AG04450 (cell line): ENCODE measurements around the gene KIF1C. TPM values are rescaled to one million over a fixed set of nuclear protein-coding genes. Genes with fewer than 3 reads are reported as not detected.

ENCODE experiments used
- CTCF ChIA-PET: fragments of 300-600, 350-600 bp; formaldehyde crosslinking; extraction: SDS; loops from one replicate; lab custom pipeline; 2022; ENCODE audit warnings: antibody characterized with exemption, inconsistent platforms; lab: Charles Lee
- POLR2A ChIA-PET: fragments of 350-600 bp; formaldehyde crosslinking; extraction: SDS; loops from one replicate; lab custom pipeline; 2021; ENCODE audit warnings: antibody characterized with exemption, inconsistent platforms; lab: Yijun Ruan, JAX
- DNase-seq: peaks from one replicate; pipeline ENCODE4 v3.0.0-alpha.2; 2011; ENCODE audit warnings: low read depth, low spot score
- H3K27ac ChIP-seq: one replicate; pipeline ENCODE4 v1.5.1; 2012; ENCODE audit warnings: low read depth, low read length, control low read depth
- H3K27me3 ChIP-seq: one replicate; pipeline ENCODE4 v1.6.0; 2012; ENCODE audit warnings: low read length; ENCODE audit not compliant: control insufficient read depth, insufficient read depth
- H3K4me3 ChIP-seq: 2 replicates; pipeline ENCODE4 v1.5.1; 2011; ENCODE audit warnings: mild to moderate bottlenecking, low read depth, low read length, control low read depth
- H3K9me3 ChIP-seq: 2 replicates; pipeline ENCODE4 v1.5.1; 2012; ENCODE audit warnings: low read length; ENCODE audit not compliant: control insufficient read depth, insufficient read depth
- polyA plus RNA-seq: library from polyadenylated mRNA; depleted of rRNA; stranded (reverse); fragments of >200 nt; gene quantifications from 2 replicates; pipeline ENCODE4 v1.2.3, GENCODE V29; 2011
- TF ChIP-seq, protein P1 (sequence below): IDR thresholded peaks from 2 replicates; pipeline ENCODE4 v1.5.1; 2011; ENCODE audit warnings: low read depth, low read length, control low read depth, inconsistent platforms

The KIF1C gene
- polyA plus RNA-seq, 1 experiment, result 49.8 TPM

DNA sequence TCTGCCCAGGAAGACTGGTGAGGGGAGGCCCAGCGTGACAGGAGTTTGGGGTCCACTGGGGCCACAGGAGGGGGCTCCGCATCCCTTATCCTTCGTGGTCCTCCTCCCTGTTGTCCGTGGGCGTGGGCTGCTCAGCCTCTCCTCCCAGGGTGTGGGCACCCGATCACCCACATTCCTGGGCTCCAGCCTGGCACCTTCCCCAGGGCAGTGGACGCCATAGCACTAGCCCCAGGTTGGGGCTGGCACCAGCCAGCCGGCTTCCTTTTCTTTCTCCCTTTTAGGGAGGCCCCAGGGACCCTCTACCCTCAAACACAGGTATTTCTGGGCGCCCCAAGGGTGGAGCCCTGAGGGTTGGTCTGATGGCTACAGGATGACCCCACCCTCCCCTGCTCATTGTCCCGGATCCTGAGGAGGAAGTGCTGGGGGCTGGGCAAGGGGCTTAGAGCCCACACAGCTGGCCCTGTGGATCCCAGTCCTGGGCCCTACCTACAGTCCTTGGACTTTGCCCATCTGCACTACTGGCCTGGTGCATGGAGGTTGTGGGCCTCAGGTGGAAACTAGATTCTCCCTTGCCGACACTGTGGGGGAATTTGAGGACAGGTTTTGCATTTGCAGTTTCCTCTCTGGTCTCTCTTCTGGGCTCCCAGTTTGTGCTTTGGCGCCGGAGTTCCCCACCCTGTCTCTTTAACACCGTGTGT lies 1.1 kb downstream of the KIF1C start:
- ChIA-PET CTCF (interaction anchor here (0.5 kb wide), 1 partner anchor 290 kb away, joined by 3 read pairs; no protein-coding TSS in a partner anchor), POLR2A (interaction anchor here (1.4 kb wide), 1 partner anchor 49 kb away, joined by 3 read pairs; no protein-coding TSS in a partner anchor)
- no peak for DNase-seq
- Histone ChIP-seq H3K4me3 (peak overlapping the region; percentile 94), H3K27ac (no peak overlapping the region), H3K27me3 (no peaks in the 10 kb centered on the region), H3K9me3 (no peaks in the 10 kb centered on the region; the same call in 1 of the 2 replicates)
- TF ChIP-seq, protein P1, sequence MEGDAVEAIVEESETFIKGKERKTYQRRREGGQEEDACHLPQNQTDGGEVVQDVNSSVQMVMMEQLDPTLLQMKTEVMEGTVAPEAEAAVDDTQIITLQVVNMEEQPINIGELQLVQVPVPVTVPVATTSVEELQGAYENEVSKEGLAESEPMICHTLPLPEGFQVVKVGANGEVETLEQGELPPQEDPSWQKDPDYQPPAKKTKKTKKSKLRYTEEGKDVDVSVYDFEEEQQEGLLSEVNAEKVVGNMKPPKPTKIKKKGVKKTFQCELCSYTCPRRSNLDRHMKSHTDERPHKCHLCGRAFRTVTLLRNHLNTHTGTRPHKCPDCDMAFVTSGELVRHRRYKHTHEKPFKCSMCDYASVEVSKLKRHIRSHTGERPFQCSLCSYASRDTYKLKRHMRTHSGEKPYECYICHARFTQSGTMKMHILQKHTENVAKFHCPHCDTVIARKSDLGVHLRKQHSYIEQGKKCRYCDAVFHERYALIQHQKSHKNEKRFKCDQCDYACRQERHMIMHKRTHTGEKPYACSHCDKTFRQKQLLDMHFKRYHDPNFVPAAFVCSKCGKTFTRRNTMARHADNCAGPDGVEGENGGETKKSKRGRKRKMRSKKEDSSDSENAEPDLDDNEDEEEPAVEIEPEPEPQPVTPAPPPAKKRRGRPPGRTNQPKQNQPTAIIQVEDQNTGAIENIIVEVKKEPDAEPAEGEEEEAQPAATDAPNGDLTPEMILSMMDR, result no peak

DNA sequence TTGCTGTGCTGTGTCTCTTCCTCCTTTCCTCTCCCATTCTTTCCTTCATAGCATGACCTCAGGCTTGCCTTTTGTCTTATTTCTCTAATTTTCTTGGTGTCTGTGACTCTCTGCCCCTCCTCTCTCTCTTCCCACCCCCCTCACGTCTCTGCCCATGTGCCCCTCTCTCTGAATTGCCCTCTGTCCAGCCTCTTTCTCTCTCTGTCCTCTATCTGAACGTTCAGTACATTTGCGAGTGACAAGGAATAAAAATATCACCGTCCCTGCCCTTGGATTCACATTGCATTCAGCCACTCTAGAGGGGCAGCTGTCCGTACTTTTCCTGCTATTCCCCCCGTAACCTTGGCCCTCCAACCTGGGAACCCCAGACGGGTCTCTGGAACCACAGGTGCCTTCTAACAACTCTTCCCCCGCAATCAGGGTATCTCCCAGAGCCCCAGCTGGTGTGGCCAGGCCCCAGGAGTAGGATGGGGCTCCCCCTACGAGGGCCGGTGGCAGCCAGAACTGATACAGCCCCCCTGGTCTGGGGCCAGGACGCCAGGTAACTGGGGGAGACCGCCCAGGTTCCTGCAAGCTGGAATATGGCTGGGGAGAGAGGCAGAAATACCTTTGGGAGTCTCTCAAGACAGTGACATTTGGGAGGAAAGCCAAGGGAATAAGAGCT lies 1.8 kb downstream of the KIF1C start:
- TF ChIP-seq, protein P1, result no peak
- peak overlapping the region; percentile 94 for H3K4me3 ChIP-seq
- CTCF ChIA-PET, result interaction anchor here (0.5 to 0.8 kb wide), 2 partner anchors 62 to 289 kb away, joined by 3 read pairs; no protein-coding TSS in a partner anchor
- POLR2A ChIA-PET, result interaction anchor here (1.0 kb wide), 1 partner anchor 32 kb away, joined by 3 read pairs; no protein-coding TSS in a partner anchor
- no peaks in the 10 kb centered on the region for H3K27me3 ChIP-seq
- no peak for DNase-seq
- no peak overlapping the region for H3K27ac ChIP-seq
- no peaks in the 10 kb centered on the region; the same call in 1 of the 2 replicates for H3K9me3 ChIP-seq

DNA sequence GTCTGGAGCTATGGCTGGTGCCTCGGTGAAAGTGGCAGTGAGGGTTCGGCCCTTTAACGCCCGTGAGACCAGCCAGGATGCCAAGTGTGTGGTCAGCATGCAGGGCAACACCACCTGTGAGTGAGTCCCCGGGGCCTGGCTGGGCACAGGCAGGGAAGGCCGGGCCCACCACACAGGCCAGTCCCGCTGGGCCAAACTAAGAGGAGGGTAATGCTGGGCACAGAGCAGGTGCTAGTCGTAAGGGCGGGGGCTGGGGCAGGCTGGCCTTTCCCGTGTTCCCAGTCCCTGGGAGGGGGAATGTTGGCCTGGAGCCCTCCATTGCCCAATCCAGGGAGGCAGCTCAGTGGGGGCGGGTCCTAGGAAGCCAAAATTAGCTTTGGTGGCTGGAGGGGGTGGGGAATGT lies 2.5 kb downstream of the KIF1C start:
- Histone ChIP-seq H3K27ac (peak overlapping the region; percentile 21), H3K27me3 (no peaks in the 10 kb centered on the region), H3K9me3 (no peaks in the 10 kb centered on the region; the same call in 1 of the 2 replicates), H3K4me3 (peak overlapping the region; percentile 94; the same call in 1 of the 2 replicates)
- TF ChIP-seq, protein P1, result no peak
- DNase-seq, result no peak
- ChIA-PET POLR2A (interaction anchor here (1.0 kb wide), 1 partner anchor 32 kb away, joined by 3 read pairs; no protein-coding TSS in a partner anchor), CTCF (interaction anchor here (0.8 kb wide), 1 partner anchor 61 kb away, joined by 3 read pairs; no protein-coding TSS in a partner anchor)

DNA sequence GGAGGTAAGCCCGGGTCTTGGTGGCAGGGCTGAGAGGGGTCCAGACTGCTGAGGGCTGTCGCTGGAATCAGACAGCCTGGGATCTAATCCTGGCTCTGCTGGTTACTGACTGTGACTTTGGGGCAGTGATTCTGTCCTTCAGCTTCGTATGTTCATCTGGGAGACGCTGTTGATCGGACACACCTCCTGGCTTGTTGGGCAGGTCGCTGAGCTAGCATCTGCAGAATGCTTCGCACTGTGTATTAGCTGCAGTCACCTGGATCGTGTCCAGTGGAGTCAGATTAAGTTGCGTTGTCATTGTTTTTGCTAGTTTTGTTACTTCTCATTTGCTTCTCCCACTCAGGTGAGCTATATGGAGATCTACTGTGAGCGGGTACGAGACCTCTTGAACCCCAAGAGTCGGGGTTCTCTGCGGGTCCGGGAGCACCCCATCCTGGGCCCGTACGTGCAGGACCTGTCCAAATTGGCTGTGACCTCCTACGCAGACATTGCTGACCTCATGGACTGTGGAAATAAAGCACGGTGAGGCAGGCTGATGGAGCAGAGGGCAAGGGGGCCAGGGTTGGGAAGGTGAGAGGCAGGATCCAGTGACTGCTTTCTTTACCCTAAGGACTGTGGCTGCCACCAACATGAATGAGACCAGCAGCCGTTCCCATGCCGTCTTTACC lies 4.5 kb downstream of the KIF1C start:
- no peak for DNase-seq
- Histone ChIP-seq H3K27me3 (no peaks in the 10 kb centered on the region), H3K9me3 (no peaks in the 10 kb centered on the region; the same call in 1 of the 2 replicates), H3K27ac (no peak overlapping the region), H3K4me3 (no peak overlapping the region)
- ChIA-PET CTCF (no interaction called here), POLR2A (no interaction called here)
- TF ChIP-seq, protein P1, result no peak
